Smooth muscle cell (in vitro differentiated cells): Measurements from ENCODE around the gene SLC43A1. TPM values are rescaled to one million over a fixed set of nuclear protein-coding genes. Genes with fewer than 3 reads are reported as not detected.

Source experiments
- DNase-seq: peaks from one replicate; lab custom pipeline; 2025; ENCODE audit not compliant: unreplicated experiment; lab: John Stamatoyannopoulos, UW
- H2AFZ ChIP-seq: fragments of 200-600 bp; sonication (generic); 2 replicates; pipeline ENCODE4 v1.6.0; 2016; ENCODE audit warnings: antibody characterized with exemption, low read depth, mild to moderate bottlenecking
- H3F3A ChIP-seq: fragments of 200-600 bp; sonication (generic); 2 replicates; pipeline ENCODE4 v1.6.0; 2017; ENCODE audit warnings: antibody characterized with exemption, low read depth
- H3K27ac ChIP-seq: fragments of 200-600 bp; sonication (generic); 2 replicates; pipeline ENCODE4 v1.5.1; 2016; ENCODE audit warnings: low read depth, mild to moderate bottlenecking
- H3K27me3 ChIP-seq: fragments of 200-600 bp; sonication (generic); 2 replicates; pipeline ENCODE4 v1.6.1; 2016; ENCODE audit warnings: low read depth, mild to moderate bottlenecking
- H3K36me3 ChIP-seq: fragments of 200-600 bp; sonication (generic); 2 replicates; pipeline ENCODE4 v1.5.1; 2016; ENCODE audit warnings: low read depth
- H3K4me1 ChIP-seq: fragments of 200-600 bp; sonication (generic); 2 replicates; pipeline ENCODE4 v1.5.1; 2016; ENCODE audit warnings: low read depth
- H3K4me2 ChIP-seq: fragments of 200-600 bp; sonication (generic); 2 replicates; pipeline ENCODE4 v1.6.0; 2016; ENCODE audit warnings: mild to moderate bottlenecking
- H3K4me3 ChIP-seq: fragments of 200-600 bp; sonication (generic); 2 replicates; pipeline ENCODE4 v1.5.1; 2016; ENCODE audit warnings: mild to moderate bottlenecking
- H3K79me2 ChIP-seq: fragments of 200-600 bp; sonication (generic); 2 replicates; pipeline ENCODE4 v1.6.0; 2016; ENCODE audit warnings: low read depth, mild to moderate bottlenecking
- H3K9ac ChIP-seq: fragments of 200-600 bp; sonication (generic); 2 replicates; pipeline ENCODE4 v1.6.0; 2016; ENCODE audit warnings: low read depth
- H3K9me3 ChIP-seq: fragments of 200-600 bp; sonication (generic); replicated peaks from 2 replicates; pipeline ENCODE4 v1.5.1; 2016; ENCODE audit warnings: low read depth
- H4K20me1 ChIP-seq: fragments of 200-600 bp; sonication (generic); 2 replicates; pipeline ENCODE4 v1.6.0; 2016; ENCODE audit warnings: low read depth
- CTCF ChIP-seq: fragments of 200-600 bp; sonication (generic); IDR thresholded peaks from 2 replicates; pipeline ENCODE4 v1.5.1; 2017; ENCODE audit warnings: borderline replicate concordance, mild to moderate bottlenecking, antibody characterized with exemption; ENCODE audit not compliant: insufficient read depth, poor library complexity, severe bottlenecking
- WGBS: methylation state at CpG from one replicate; pipeline ENCODE4 v1.1.7; 2016; ENCODE audit warnings: low lambda C conversion rate; 5-methylcytosine and 5-hydroxymethylcytosine counted together
- polyA plus RNA-seq: library from polyadenylated mRNA; unstranded; fragments of >200 nt; fragmentation: Nextera tagmentation; extraction: Ambion mirVana; gene quantifications from 2 replicates; pipeline ENCODE4 v1.2.1, GENCODE V29; 2016
- total RNA-seq: library from RNA; depleted of rRNA; stranded (reverse); fragments of >200 nt; gene quantifications from 2 replicates; pipeline ENCODE4 v1.2.3, GENCODE V29; 2014

The SLC43A1 gene
- total and polyA plus RNA-seq, 2 experiments from 2014 or later: 1.3 to 7.3 TPM

- H3K27ac ChIP-seq: no peak overlapping the region
- no peak for TF ChIP-seq CTCF
- no peaks in the 10 kb centered on the region for H3K9me3 ChIP-seq
- H3K4me3 ChIP-seq: peak overlapping the region; percentile 33
- no peak overlapping the region for H2AFZ ChIP-seq
- peaks cover 17% of the 10 kb centered on the region for H3K4me1 ChIP-seq
- no peaks in the 10 kb centered on the region for H3F3A ChIP-seq
- DNase-seq: no peak
- H3K9ac ChIP-seq: no peak overlapping the region
- peak overlapping the region; percentile 79 for H3K4me2 ChIP-seq
- H3K79me2 ChIP-seq: no peaks in the 10 kb centered on the region
- H3K27me3 ChIP-seq: peaks cover 85% of the 10 kb centered on the region
- no peaks in the 10 kb centered on the region for H4K20me1 ChIP-seq
- H3K36me3 ChIP-seq: no peaks in the 10 kb centered on the region
- 4% methylated on average over 35 of the region's 50 CpGs for WGBS
These were observed 54.4 kb downstream of the SLC43A1 start for GRCh38 chr11:57460758-57461749.

GRCh38 chr11:57460022-57460757, 55.3 kb downstream of the SLC43A1 start, which contains the start of gene RTN4RL2:
RTN4RL2 (plus strand) TSS chr11:57460528; CDS start chr11:57460866, 338 bp downstream.
- H3K4me2 ChIP-seq: peak within 1 kb of the TSS; percentile 79
- H4K20me1 ChIP-seq: no peaks in the 10 kb centered on the region
- no peaks in the 10 kb centered on the region for H3K9me3 ChIP-seq
- H3K4me1 ChIP-seq: peaks cover 17% of the 10 kb centered on the region
- no peaks in the 10 kb centered on the region for H3K36me3 ChIP-seq
- WGBS: 1% methylated on average over 25 of the region's 66 CpGs
- H3F3A ChIP-seq: no peaks in the 10 kb centered on the region
- DNase-seq: no peak
- peak within 1 kb of the TSS; percentile 33 for H3K4me3 ChIP-seq
- peak; percentile 18 for TF ChIP-seq CTCF
- H2AFZ ChIP-seq: no peak within 1 kb of the TSS
- H3K27ac ChIP-seq: no peak within 1 kb of the TSS
- H3K27me3 ChIP-seq: peaks cover 91% of the 10 kb centered on the region
- no peak within 1 kb of the TSS for H3K9ac ChIP-seq
- H3K79me2 ChIP-seq: no peaks in the 10 kb centered on the region

GRCh38 chr11:57459164-57460021, 56.1 kb downstream of the SLC43A1 start:
- no peaks in the 10 kb centered on the region for H4K20me1 ChIP-seq
- no peak for TF ChIP-seq CTCF
- H3K4me3 ChIP-seq: peak overlapping the region; percentile 40
- no peaks in the 10 kb centered on the region for H3K79me2 ChIP-seq
- peak overlapping the region; percentile 79 for H3K4me2 ChIP-seq
- no peak overlapping the region for H3K9ac ChIP-seq
- no peak for DNase-seq
- WGBS: 3% methylated on average over 61 of the region's 62 CpGs
- no peak overlapping the region for H2AFZ ChIP-seq
- H3K27me3 ChIP-seq: peaks cover 95% of the 10 kb centered on the region
- H3K4me1 ChIP-seq: peaks cover 17% of the 10 kb centered on the region
- H3K9me3 ChIP-seq: no peaks in the 10 kb centered on the region
- no peak overlapping the region for H3K27ac ChIP-seq
- no peaks in the 10 kb centered on the region for H3F3A ChIP-seq
- H3K36me3 ChIP-seq: no peaks in the 10 kb centered on the region
